Neural cell (in vitro differentiated cells): Measurements from ENCODE around the gene CHKA.

Experiments
- EZH2 ChIP-seq: fragments of 200-600, 300-800 bp; shearing (Covaris generic), sonication (generic); IDR thresholded peaks from 2 replicates; pipeline ENCODE4 v1.6.1; 2014; ENCODE audit warnings: antibody characterized with exemption, low read length, borderline replicate concordance, mild to moderate bottlenecking; ENCODE audit not compliant: insufficient read depth, poor library complexity, severe bottlenecking
- MXI1 ChIP-seq: fragments of 450-650 bp; conservative IDR thresholded peaks from 2 replicates; pipeline ENCODE4 v1.6.1; 2014; ENCODE audit warnings: antibody characterized with exemption, mild to moderate bottlenecking; ENCODE audit not compliant: poor library complexity, severe bottlenecking
- POLR2AphosphoS5 ChIP-seq: IDR thresholded peaks from 2 replicates; pipeline ENCODE4 v1.6.1; 2012
- RAD21 ChIP-seq: fragments of 450-650 bp; conservative IDR thresholded peaks from 2 replicates; pipeline ENCODE4 v1.6.1; 2014; ENCODE audit warnings: antibody characterized with exemption, mild to moderate bottlenecking, moderate library complexity
- TF ChIP-seq, protein P1 (sequence below): fragments of 450-650 bp; IDR thresholded peaks from 2 replicates; pipeline ENCODE4 v1.5.1; 2014; ENCODE audit warnings: antibody characterized with exemption, mild to moderate bottlenecking, moderate library complexity; ENCODE audit not compliant: poor library complexity, severe bottlenecking

DNA sequence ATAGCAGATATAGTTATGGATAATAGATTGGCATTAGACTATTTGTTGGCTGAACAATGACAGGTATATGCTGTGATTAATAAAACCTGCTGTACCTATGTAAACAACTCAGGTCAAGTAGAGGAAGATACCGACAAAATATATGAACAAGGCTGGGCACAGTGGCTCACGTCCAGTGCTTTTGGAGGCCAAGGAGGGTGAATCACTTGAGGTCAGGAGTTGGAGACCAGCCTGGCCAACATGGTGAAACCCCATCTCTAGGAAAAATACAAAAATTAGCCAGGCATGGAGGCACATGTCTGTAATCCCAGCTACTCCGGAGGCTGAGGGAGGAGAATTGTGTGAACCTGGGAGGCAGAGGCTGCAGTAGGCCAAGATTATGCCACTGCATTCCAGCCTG is 14.0 kb upstream of the CHKA start:
- TF ChIP-seq, protein P1, sequence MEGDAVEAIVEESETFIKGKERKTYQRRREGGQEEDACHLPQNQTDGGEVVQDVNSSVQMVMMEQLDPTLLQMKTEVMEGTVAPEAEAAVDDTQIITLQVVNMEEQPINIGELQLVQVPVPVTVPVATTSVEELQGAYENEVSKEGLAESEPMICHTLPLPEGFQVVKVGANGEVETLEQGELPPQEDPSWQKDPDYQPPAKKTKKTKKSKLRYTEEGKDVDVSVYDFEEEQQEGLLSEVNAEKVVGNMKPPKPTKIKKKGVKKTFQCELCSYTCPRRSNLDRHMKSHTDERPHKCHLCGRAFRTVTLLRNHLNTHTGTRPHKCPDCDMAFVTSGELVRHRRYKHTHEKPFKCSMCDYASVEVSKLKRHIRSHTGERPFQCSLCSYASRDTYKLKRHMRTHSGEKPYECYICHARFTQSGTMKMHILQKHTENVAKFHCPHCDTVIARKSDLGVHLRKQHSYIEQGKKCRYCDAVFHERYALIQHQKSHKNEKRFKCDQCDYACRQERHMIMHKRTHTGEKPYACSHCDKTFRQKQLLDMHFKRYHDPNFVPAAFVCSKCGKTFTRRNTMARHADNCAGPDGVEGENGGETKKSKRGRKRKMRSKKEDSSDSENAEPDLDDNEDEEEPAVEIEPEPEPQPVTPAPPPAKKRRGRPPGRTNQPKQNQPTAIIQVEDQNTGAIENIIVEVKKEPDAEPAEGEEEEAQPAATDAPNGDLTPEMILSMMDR, result no peak
- TF ChIP-seq EZH2, result no peak
- TF ChIP-seq POLR2AphosphoS5, result no peak
- no peak for TF ChIP-seq MXI1
- no peak for TF ChIP-seq RAD21
